HepG2 (cell line): Measurements from ENCODE around the gene MAPK6. TPM values are rescaled to one million over a fixed set of nuclear protein-coding genes. Genes with fewer than 3 reads are reported as not detected.
A peak's percentile ranks its signal among the peaks of the same experiment; 100 is the strongest.

Experiments used
- BHLHE40 ChIP-seq: IDR thresholded peaks from 2 replicates; pipeline ENCODE4 v1.6.1; 2011; ENCODE audit warnings: low read length, improper control_type of control experiment
- CBX2 ChIP-seq, 2 experiments: fragments of 200-600 bp in 1 of 2; sonication (generic); formaldehyde crosslinking in 1 of 2; IDR thresholded peaks; 2 replicates each; pipeline versions ENCODE4 v1.7.0 to v1.8.1; 2018 to 2022; ENCODE audit warnings: low read depth in 2 of 2, low read length in 1 of 2, mild to moderate bottlenecking in 1 of 2, missing genetic modification reagents in 1 of 2
- KMT2A ChIP-seq: sonication (generic); formaldehyde crosslinking; IDR thresholded peaks from 2 replicates; pipeline ENCODE4 v1.4.0; 2020; ENCODE audit warnings: missing genetic modification reagents
- MAFF ChIP-seq: IDR thresholded peaks from 2 replicates; pipeline ENCODE4 v1.6.1; 2011; ENCODE audit warnings: low read depth, low read length, improper control_type of control experiment
- ONECUT2 ChIP-seq: sonication (generic); formaldehyde crosslinking; IDR thresholded peaks from 2 replicates; pipeline ENCODE4 v1.4.0; 2020; ENCODE audit warnings: missing genetic modification reagents
- RBM22 ChIP-seq: fragments of 200-400 bp; formaldehyde crosslinking; optimal IDR thresholded peaks from 2 replicates; pipeline ENCODE3; 2017; ENCODE audit warnings: mild to moderate bottlenecking, low read length, moderate library complexity
- SNAPC2 ChIP-seq: sonication (generic); formaldehyde crosslinking; IDR thresholded peaks from 2 replicates; pipeline ENCODE4 v1.8.1; 2022; ENCODE audit warnings: mild to moderate bottlenecking, missing genetic modification reagents
- XRCC5 ChIP-seq: fragments of 200-400 bp; formaldehyde crosslinking; optimal IDR thresholded peaks from 2 replicates; pipeline ENCODE3; 2017; ENCODE audit warnings: mild to moderate bottlenecking, low read length
- ZNF160 ChIP-seq: sonication (generic); formaldehyde crosslinking; IDR thresholded peaks from 2 replicates; pipeline ENCODE4 v1.8.0; 2022; ENCODE audit warnings: mild to moderate bottlenecking, inconsistent platforms, missing genetic modification reagents
- ZNF17 ChIP-seq: sonication (generic); formaldehyde crosslinking; IDR thresholded peaks from 2 replicates; pipeline ENCODE4 v1.5.0; 2020; ENCODE audit warnings: mild to moderate bottlenecking, missing genetic modification reagents
- ZNF264 ChIP-seq: sonication (generic); formaldehyde crosslinking; IDR thresholded peaks from 2 replicates; pipeline ENCODE4 v1.4.0; 2020; ENCODE audit warnings: missing genetic modification reagents
- ZNF737 ChIP-seq: sonication (generic); formaldehyde crosslinking; IDR thresholded peaks from 2 replicates; pipeline ENCODE4 v1.5.0; 2020; ENCODE audit warnings: missing genetic modification reagents, mild to moderate bottlenecking, borderline replicate concordance
- ZNF75D ChIP-seq: sonication (generic); formaldehyde crosslinking; IDR thresholded peaks from 2 replicates; pipeline ENCODE4 v1.8.1; 2023; ENCODE audit warnings: missing genetic modification reagents, mild to moderate bottlenecking, borderline replicate concordance
- ZNF878 ChIP-seq: sonication (generic); formaldehyde crosslinking; IDR thresholded peaks from 2 replicates; pipeline ENCODE4 v1.8.1; 2023; ENCODE audit warnings: mild to moderate bottlenecking, missing genetic modification reagents, moderate library complexity
- polyA plus RNA-seq, 8 experiments: library from polyadenylated mRNA; depleted of rRNA in 3 of 8; stranded (reverse) in 7 of 8; unstranded in 1 of 8; fragments of >200 nt; fragmentation: Illumina TruSeq in 4 of 8; extraction: Trizol in 4 of 8; gene quantifications; 2 replicates each; pipeline versions ENCODE4 v1.2.1 to v1.2.3, GENCODE V29; 2011 to 2016; ENCODE audit warnings: low read depth in 4 of 8, missing spikeins in 1 of 8, mixed read lengths in 1 of 8; ENCODE audit not compliant: insufficient read depth in 1 of 8
- total RNA-seq, 5 experiments: library from RNA; depleted of rRNA; stranded (reverse); fragments of >200 nt; fragmentation: Illumina TruSeq; extraction: Trizol; gene quantifications; 2 replicates each; pipeline ENCODE4 v1.2.3, GENCODE V29; 2016; ENCODE audit warnings: low read depth in 1 of 5
- TF ChIP-seq, protein P1 (sequence below): sonication (generic); formaldehyde crosslinking; IDR thresholded peaks from 2 replicates; pipeline ENCODE4 v1.5.0; 2020; ENCODE audit warnings: mild to moderate bottlenecking, missing genetic modification reagents
- TF ChIP-seq, protein P2 (sequence below): sonication (generic); formaldehyde crosslinking; IDR thresholded peaks from 2 replicates; pipeline ENCODE4 v1.4.0; 2020; ENCODE audit warnings: mild to moderate bottlenecking, missing genetic modification reagents
- TF ChIP-seq, protein P3 (sequence below): sonication (generic); formaldehyde crosslinking; IDR thresholded peaks from 2 replicates; pipeline ENCODE4 v1.4.0; 2020; ENCODE audit warnings: mild to moderate bottlenecking, missing genetic modification reagents
- TF ChIP-seq, protein P4 (sequence below): sonication (generic); formaldehyde crosslinking; IDR thresholded peaks from 2 replicates; pipeline ENCODE4 v1.4.0; 2020; ENCODE audit warnings: missing genetic modification reagents
- TF ChIP-seq, protein P5 (sequence below): fragments of 450-650 bp; IDR thresholded peaks from 2 replicates; pipeline ENCODE4 v1.6.1; 2017

Gene MAPK6
- total and polyA plus RNA-seq, 2 of the 13 experiments (the other 11 are each of a cell fraction or from before 2014, with no cell fraction given) = 89.5 to 99.7 TPM

DNA sequence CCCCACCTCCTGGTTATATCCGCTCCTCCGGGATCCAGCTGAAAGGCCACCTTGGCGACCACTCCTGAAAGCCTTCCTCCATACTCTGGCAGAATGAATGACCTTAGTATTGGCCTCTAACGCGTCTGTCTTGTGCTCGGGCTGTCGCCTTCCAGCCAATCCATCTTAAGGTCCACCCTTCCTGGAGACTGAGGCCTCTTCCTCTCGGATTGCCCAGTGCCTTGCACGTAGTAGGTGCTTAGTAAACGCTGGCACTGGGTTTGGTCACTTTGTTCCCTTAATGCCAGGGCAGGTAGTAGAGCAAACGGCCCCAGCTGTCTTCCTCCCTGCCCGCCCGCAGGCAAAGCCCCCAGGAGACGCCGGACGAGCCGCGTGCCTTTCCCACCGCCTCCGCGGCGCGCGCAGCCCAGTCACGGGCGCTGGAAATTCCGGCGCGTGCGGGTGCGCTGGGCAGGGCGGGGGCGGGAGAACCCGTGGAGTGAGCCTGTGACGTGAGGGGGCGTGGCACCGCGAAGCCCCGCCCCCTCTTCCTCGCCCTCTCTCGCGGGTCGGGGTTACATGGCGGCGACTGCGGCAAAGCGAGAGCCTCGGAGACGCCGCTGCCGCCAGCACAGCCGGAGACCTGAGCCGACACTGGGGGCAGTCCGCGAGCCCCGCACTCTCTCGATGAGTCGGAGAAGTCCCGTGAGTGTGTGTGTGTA is at the start of gene MAPK6 (continued):
- TF ChIP-seq, protein P1, sequence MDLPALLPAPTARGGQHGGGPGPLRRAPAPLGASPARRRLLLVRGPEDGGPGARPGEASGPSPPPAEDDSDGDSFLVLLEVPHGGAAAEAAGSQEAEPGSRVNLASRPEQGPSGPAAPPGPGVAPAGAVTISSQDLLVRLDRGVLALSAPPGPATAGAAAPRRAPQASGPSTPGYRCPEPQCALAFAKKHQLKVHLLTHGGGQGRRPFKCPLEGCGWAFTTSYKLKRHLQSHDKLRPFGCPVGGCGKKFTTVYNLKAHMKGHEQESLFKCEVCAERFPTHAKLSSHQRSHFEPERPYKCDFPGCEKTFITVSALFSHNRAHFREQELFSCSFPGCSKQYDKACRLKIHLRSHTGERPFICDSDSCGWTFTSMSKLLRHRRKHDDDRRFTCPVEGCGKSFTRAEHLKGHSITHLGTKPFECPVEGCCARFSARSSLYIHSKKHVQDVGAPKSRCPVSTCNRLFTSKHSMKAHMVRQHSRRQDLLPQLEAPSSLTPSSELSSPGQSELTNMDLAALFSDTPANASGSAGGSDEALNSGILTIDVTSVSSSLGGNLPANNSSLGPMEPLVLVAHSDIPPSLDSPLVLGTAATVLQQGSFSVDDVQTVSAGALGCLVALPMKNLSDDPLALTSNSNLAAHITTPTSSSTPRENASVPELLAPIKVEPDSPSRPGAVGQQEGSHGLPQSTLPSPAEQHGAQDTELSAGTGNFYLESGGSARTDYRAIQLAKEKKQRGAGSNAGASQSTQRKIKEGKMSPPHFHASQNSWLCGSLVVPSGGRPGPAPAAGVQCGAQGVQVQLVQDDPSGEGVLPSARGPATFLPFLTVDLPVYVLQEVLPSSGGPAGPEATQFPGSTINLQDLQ (CRISPR knock-in tag) = peak; percentile 96
- TF ChIP-seq, protein P2, sequence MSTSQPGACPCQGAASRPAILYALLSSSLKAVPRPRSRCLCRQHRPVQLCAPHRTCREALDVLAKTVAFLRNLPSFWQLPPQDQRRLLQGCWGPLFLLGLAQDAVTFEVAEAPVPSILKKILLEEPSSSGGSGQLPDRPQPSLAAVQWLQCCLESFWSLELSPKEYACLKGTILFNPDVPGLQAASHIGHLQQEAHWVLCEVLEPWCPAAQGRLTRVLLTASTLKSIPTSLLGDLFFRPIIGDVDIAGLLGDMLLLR = peak; percentile 97
- TF ChIP-seq ZNF75D (CRISPR knock-in tag) (no peak), ZNF160 (peak; percentile 96), BHLHE40 (peak; percentile 99), ONECUT2 (no peak; the same call in 1 of the 2 replicates), ZNF264 (CRISPR knock-in tag) (no peak; the same call in 1 of the 2 replicates), ZNF17 (CRISPR knock-in tag) (no peak), RBM22 (no peak), XRCC5 (no peak), CBX2 (IDR thresholded peaks at IDR 0.05; ENCODE audit: low read depth, low read length) (no peak), CBX2 (CRISPR knock-in tag; IDR thresholded peaks at IDR 0.05; ENCODE audit: low read depth) (no peak), MAFF (no peak), SNAPC2 (peak; percentile 57; the same call in 1 of the 2 replicates), KMT2A (CRISPR knock-in tag) (peak; percentile 70; the same call in 1 of the 2 replicates), ZNF878 (CRISPR knock-in tag) (peak; percentile 71; the same call in 1 of the 2 replicates), ZNF737 (CRISPR knock-in tag) (no peak)
- TF ChIP-seq, protein P3, sequence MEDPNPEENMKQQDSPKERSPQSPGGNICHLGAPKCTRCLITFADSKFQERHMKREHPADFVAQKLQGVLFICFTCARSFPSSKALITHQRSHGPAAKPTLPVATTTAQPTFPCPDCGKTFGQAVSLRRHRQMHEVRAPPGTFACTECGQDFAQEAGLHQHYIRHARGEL (CRISPR knock-in tag) = peak; percentile 93; the same call in 1 of the 2 replicates
- TF ChIP-seq, protein P4, sequence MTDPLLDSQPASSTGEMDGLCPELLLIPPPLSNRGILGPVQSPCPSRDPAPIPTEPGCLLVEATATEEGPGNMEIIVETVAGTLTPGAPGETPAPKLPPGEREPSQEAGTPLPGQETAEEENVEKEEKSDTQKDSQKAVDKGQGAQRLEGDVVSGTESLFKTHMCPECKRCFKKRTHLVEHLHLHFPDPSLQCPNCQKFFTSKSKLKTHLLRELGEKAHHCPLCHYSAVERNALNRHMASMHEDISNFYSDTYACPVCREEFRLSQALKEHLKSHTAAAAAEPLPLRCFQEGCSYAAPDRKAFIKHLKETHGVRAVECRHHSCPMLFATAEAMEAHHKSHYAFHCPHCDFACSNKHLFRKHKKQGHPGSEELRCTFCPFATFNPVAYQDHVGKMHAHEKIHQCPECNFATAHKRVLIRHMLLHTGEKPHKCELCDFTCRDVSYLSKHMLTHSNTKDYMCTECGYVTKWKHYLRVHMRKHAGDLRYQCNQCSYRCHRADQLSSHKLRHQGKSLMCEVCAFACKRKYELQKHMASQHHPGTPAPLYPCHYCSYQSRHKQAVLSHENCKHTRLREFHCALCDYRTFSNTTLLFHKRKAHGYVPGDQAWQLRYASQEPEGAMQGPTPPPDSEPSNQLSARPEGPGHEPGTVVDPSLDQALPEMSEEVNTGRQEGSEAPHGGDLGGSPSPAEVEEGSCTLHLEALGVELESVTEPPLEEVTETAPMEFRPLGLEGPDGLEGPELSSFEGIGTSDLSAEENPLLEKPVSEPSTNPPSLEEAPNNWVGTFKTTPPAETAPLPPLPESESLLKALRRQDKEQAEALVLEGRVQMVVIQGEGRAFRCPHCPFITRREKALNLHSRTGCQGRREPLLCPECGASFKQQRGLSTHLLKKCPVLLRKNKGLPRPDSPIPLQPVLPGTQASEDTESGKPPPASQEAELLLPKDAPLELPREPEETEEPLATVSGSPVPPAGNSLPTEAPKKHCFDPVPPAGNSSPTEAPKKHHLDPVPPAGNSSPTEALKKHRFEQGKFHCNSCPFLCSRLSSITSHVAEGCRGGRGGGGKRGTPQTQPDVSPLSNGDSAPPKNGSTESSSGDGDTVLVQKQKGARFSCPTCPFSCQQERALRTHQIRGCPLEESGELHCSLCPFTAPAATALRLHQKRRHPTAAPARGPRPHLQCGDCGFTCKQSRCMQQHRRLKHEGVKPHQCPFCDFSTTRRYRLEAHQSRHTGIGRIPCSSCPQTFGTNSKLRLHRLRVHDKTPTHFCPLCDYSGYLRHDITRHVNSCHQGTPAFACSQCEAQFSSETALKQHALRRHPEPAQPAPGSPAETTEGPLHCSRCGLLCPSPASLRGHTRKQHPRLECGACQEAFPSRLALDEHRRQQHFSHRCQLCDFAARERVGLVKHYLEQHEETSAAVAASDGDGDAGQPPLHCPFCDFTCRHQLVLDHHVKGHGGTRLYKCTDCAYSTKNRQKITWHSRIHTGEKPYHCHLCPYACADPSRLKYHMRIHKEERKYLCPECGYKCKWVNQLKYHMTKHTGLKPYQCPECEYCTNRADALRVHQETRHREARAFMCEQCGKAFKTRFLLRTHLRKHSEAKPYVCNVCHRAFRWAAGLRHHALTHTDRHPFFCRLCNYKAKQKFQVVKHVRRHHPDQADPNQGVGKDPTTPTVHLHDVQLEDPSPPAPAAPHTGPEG (CRISPR knock-in tag) = peak; percentile 97
- TF ChIP-seq, protein P5, sequence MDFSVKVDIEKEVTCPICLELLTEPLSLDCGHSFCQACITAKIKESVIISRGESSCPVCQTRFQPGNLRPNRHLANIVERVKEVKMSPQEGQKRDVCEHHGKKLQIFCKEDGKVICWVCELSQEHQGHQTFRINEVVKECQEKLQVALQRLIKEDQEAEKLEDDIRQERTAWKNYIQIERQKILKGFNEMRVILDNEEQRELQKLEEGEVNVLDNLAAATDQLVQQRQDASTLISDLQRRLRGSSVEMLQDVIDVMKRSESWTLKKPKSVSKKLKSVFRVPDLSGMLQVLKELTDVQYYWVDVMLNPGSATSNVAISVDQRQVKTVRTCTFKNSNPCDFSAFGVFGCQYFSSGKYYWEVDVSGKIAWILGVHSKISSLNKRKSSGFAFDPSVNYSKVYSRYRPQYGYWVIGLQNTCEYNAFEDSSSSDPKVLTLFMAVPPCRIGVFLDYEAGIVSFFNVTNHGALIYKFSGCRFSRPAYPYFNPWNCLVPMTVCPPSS = no peak
